Measurements from ENCODE around the gene WDR3. TPM values are rescaled to one million over a fixed set of nuclear protein-coding genes. Genes with fewer than 3 reads are reported as not detected.
A peak's percentile ranks its signal among the peaks of the same experiment; 100 is the strongest.

The WDR3 gene
- polyA plus RNA-seq (2013) = 15.2 and 15.5 TPM in 2 replicates

- Histone ChIP-seq H3K4me3 (ENCODE audit: low read depth, low read length) (peak within 1 kb of the TSS; percentile 98), H3K23ac (ENCODE audit: low read length) (peak within 1 kb of the TSS; percentile 47)
These were observed at the start of gene WDR3, which contains the start of gene GDAP2 for GRCh38 chr1:117929343-117930172. Gene WDR3 (plus strand): TSS chr1:117929739. CDS start chr1:117933320, 3,581 bp downstream. Gene GDAP2 (minus strand): TSS chr1:117929621. CDS start chr1:117920357, 9,264 bp downstream.

GRCh38 chr1:117883616-117884015 lies 45.9 kb upstream of the WDR3 start:
- no peak overlapping the region for H4K8ac ChIP-seq (ENCODE audit: low read depth, low read length)
- no peak overlapping the region for H3K4me3 ChIP-seq (ENCODE audit: low read depth, low read length)
- H3K4ac ChIP-seq (ENCODE audit: low read depth, low read length) = no peak overlapping the region
- H2BK12ac ChIP-seq (ENCODE audit: low read length) = no peak overlapping the region
- no peak overlapping the region for H3K18ac ChIP-seq (ENCODE audit: low read length)
- no peak overlapping the region for H3K9ac ChIP-seq (ENCODE audit: low read length)
- H2BK120ac ChIP-seq (ENCODE audit: insufficient read depth, low read length, poor library complexity) = no peak overlapping the region
- H3K27me3 ChIP-seq (ENCODE audit: insufficient read depth, low read length) = no peaks in the 10 kb centered on the region
- H3K79me2 ChIP-seq (ENCODE audit: control insufficient read depth, insufficient read depth, low read length, poor library complexity) = no peaks in the 10 kb centered on the region
- DNase-seq = no peak
- H4K12ac ChIP-seq (ENCODE audit: low read depth, low read length) = no peak overlapping the region
- no peaks in the 10 kb centered on the region for H3K4me1 ChIP-seq (ENCODE audit: control insufficient read depth in 1 of 2, insufficient read depth in 2 of 2, low read length in 2 of 2)
- H3K79me1 ChIP-seq (ENCODE audit: low read length) = no peaks in the 10 kb centered on the region
- no peak overlapping the region for H2AK5ac ChIP-seq (ENCODE audit: low read length)
- no peak overlapping the region for H2AFZ ChIP-seq (ENCODE audit: insufficient read depth, low read length, poor library complexity)
- WGBS (ENCODE audit: extremely low coverage, insufficient coverage, insufficient read length) = no CpG with 5 or more reads among the region's 1 CpG
- H3K23ac ChIP-seq (ENCODE audit: low read length) = no peak overlapping the region
- H3K14ac ChIP-seq (ENCODE audit: low read length) = no peak overlapping the region
- no peaks in the 10 kb centered on the region for H3K9me3 ChIP-seq (ENCODE audit: insufficient read depth, low read depth, low read length)
- H3K4me2 ChIP-seq (ENCODE audit: low read length) = no peak overlapping the region
- H3K36me3 ChIP-seq (ENCODE audit: control insufficient read depth in 1 of 2, insufficient read depth in 2 of 2, low read length in 2 of 2) = peaks cover 6 to 7% of the 10 kb centered on the region in 2 experiments
- no peak overlapping the region for H2BK5ac ChIP-seq (ENCODE audit: low read depth, low read length, poor library complexity)
- no peak overlapping the region for H3K27ac ChIP-seq (ENCODE audit: low read depth, low read length)
- no peak overlapping the region for H4K91ac ChIP-seq (ENCODE audit: low read depth, low read length)

More at GRCh38 chr1:117929343-117930172, at the start of gene WDR3, which contains the start of gene GDAP2:
- peak within 1 kb of the TSS; percentile 32 for H3K18ac ChIP-seq (ENCODE audit: low read length)
- peak within 1 kb of the TSS; percentile 90 for H3K4me2 ChIP-seq (ENCODE audit: low read length)
- peaks cover 1 to 3% of the 10 kb centered on the region in 2 experiments for H3K36me3 ChIP-seq (ENCODE audit: control insufficient read depth in 1 of 2, insufficient read depth in 2 of 2, low read length in 2 of 2)
- peak within 1 kb of the TSS; percentile 28 for H2BK5ac ChIP-seq (ENCODE audit: low read depth, low read length, poor library complexity)
- DNase-seq = peak; percentile 98 to 99
- peaks cover 9% of the 10 kb centered on the region for H3K79me2 ChIP-seq (ENCODE audit: control insufficient read depth, insufficient read depth, low read length, poor library complexity)
- peaks cover 9% of the 10 kb centered on the region for H3K79me1 ChIP-seq (ENCODE audit: low read length)
- peak within 1 kb of the TSS; percentile 65 for H2BK120ac ChIP-seq (ENCODE audit: insufficient read depth, low read length, poor library complexity)
- no peaks in the 10 kb centered on the region for H3K9me3 ChIP-seq (ENCODE audit: insufficient read depth, low read depth, low read length)
- H4K12ac ChIP-seq (ENCODE audit: low read depth, low read length) = peak within 1 kb of the TSS; percentile 54
- peak within 1 kb of the TSS; percentile 72 for H3K27ac ChIP-seq (ENCODE audit: low read depth, low read length)
- H3K14ac ChIP-seq (ENCODE audit: low read length) = peak within 1 kb of the TSS; percentile 69
- H2BK12ac ChIP-seq (ENCODE audit: low read length) = no peak within 1 kb of the TSS
- no peaks in the 10 kb centered on the region for H3K27me3 ChIP-seq (ENCODE audit: insufficient read depth, low read length)
- H3K4me1 ChIP-seq (ENCODE audit: control insufficient read depth in 1 of 2, insufficient read depth in 2 of 2, low read length in 2 of 2) = no peaks in the 10 kb centered on the region
- H2AK5ac ChIP-seq (ENCODE audit: low read length) = no peak within 1 kb of the TSS
- peak within 1 kb of the TSS; percentile 37 for H3K4ac ChIP-seq (ENCODE audit: low read depth, low read length)
- WGBS (ENCODE audit: extremely low coverage, insufficient coverage, insufficient read length) = no CpG with 5 or more reads among the region's 64 CpGs
- H4K91ac ChIP-seq (ENCODE audit: low read depth, low read length) = peak within 1 kb of the TSS; percentile 40
- peak within 1 kb of the TSS; percentile 93 for H4K8ac ChIP-seq (ENCODE audit: low read depth, low read length)
- peak within 1 kb of the TSS; percentile 75 for H3K9ac ChIP-seq (ENCODE audit: low read length)
- H2AFZ ChIP-seq (ENCODE audit: insufficient read depth, low read length, poor library complexity) = peak within 1 kb of the TSS; percentile 84

- no peak for DNase-seq
- H2AK5ac ChIP-seq (ENCODE audit: low read length) = no peak overlapping the region
- no peaks in the 10 kb centered on the region for H3K9me3 ChIP-seq (ENCODE audit: insufficient read depth, low read depth, low read length)
- H3K27me3 ChIP-seq (ENCODE audit: insufficient read depth, low read length) = no peaks in the 10 kb centered on the region
- no peak overlapping the region for H2BK120ac ChIP-seq (ENCODE audit: insufficient read depth, low read length, poor library complexity)
- no peak overlapping the region for H3K4me2 ChIP-seq (ENCODE audit: low read length)
- H3K4ac ChIP-seq (ENCODE audit: low read depth, low read length) = no peak overlapping the region
- H3K4me1 ChIP-seq (ENCODE audit: control insufficient read depth in 1 of 2, insufficient read depth in 2 of 2, low read length in 2 of 2) = no peaks in the 10 kb centered on the region
- H3K14ac ChIP-seq (ENCODE audit: low read length) = no peak overlapping the region
- no peak overlapping the region for H3K27ac ChIP-seq (ENCODE audit: low read depth, low read length)
- no peak overlapping the region for H4K8ac ChIP-seq (ENCODE audit: low read depth, low read length)
- WGBS (ENCODE audit: extremely low coverage, insufficient coverage, insufficient read length) = no CpG with 5 or more reads among the region's 2 CpGs
- H3K23ac ChIP-seq (ENCODE audit: low read length) = no peak overlapping the region
- H3K79me1 ChIP-seq (ENCODE audit: low read length) = no peaks in the 10 kb centered on the region
- no peak overlapping the region for H3K4me3 ChIP-seq (ENCODE audit: low read depth, low read length)
- H3K36me3 ChIP-seq (ENCODE audit: control insufficient read depth in 1 of 2, insufficient read depth in 2 of 2, low read length in 2 of 2) = peaks cover 2 to 3% of the 10 kb centered on the region in 2 experiments
- H2BK5ac ChIP-seq (ENCODE audit: low read depth, low read length, poor library complexity) = no peak overlapping the region
- no peak overlapping the region for H4K91ac ChIP-seq (ENCODE audit: low read depth, low read length)
- H3K18ac ChIP-seq (ENCODE audit: low read length) = no peak overlapping the region
- no peaks in the 10 kb centered on the region for H3K79me2 ChIP-seq (ENCODE audit: control insufficient read depth, insufficient read depth, low read length, poor library complexity)
- no peak overlapping the region for H3K9ac ChIP-seq (ENCODE audit: low read length)
- H2BK12ac ChIP-seq (ENCODE audit: low read length) = no peak overlapping the region
- no peak overlapping the region for H2AFZ ChIP-seq (ENCODE audit: insufficient read depth, low read length, poor library complexity)
- no peak overlapping the region for H4K12ac ChIP-seq (ENCODE audit: low read depth, low read length)
These were observed 43.3 kb upstream of the WDR3 start for GRCh38 chr1:117886101-117886795.

- Histone ChIP-seq H3K23ac (ENCODE audit: low read length) (no peak overlapping the region), H2BK12ac (ENCODE audit: low read length) (no peak overlapping the region), H2BK120ac (ENCODE audit: insufficient read depth, low read length, poor library complexity) (no peak overlapping the region), H3K4me2 (ENCODE audit: low read length) (no peak overlapping the region), H2AK5ac (ENCODE audit: low read length) (no peak overlapping the region), H3K79me1 (ENCODE audit: low read length) (no peaks in the 10 kb centered on the region), H3K9me3 (ENCODE audit: insufficient read depth, low read depth, low read length) (no peaks in the 10 kb centered on the region), H3K4me1 (ENCODE audit: control insufficient read depth in 1 of 2, insufficient read depth in 2 of 2, low read length in 2 of 2) (no peaks in the 10 kb centered on the region), H3K27ac (ENCODE audit: low read depth, low read length) (no peak overlapping the region), H2BK5ac (ENCODE audit: low read depth, low read length, poor library complexity) (no peak overlapping the region), H3K4ac (ENCODE audit: low read depth, low read length) (no peak overlapping the region), H4K8ac (ENCODE audit: low read depth, low read length) (no peak overlapping the region), H3K4me3 (ENCODE audit: low read depth, low read length) (no peak overlapping the region), H3K14ac (ENCODE audit: low read length) (no peak overlapping the region), H4K12ac (ENCODE audit: low read depth, low read length) (no peak overlapping the region), H2AFZ (ENCODE audit: insufficient read depth, low read length, poor library complexity) (no peak overlapping the region), H3K9ac (ENCODE audit: low read length) (no peak overlapping the region), H4K91ac (ENCODE audit: low read depth, low read length) (no peak overlapping the region), H3K27me3 (ENCODE audit: insufficient read depth, low read length) (no peaks in the 10 kb centered on the region), H3K36me3 (ENCODE audit: control insufficient read depth in 1 of 2, insufficient read depth in 2 of 2, low read length in 2 of 2) (peaks cover 2% of the 10 kb centered on the region in 2 experiments), H3K79me2 (ENCODE audit: control insufficient read depth, insufficient read depth, low read length, poor library complexity) (no peaks in the 10 kb centered on the region), H3K18ac (ENCODE audit: low read length) (no peak overlapping the region)
- DNase-seq = no peak
- no CpG with 5 or more reads among the region's 2 CpGs for WGBS (ENCODE audit: extremely low coverage, insufficient coverage, insufficient read length)
These were observed 39.1 kb upstream of the WDR3 start for GRCh38 chr1:117890452-117890851.

All from trophoblast cell (in vitro differentiated cells and primary cell).